HG03095 (cell line): ENCODE measurements around the gene IGSF23.

Source experiments
- ATAC-seq: cut with Tn5 transposase; IDR thresholded peaks from one replicate; pipeline ENCODE4 v1.9.1; 2021; ENCODE audit warnings: moderate library complexity; ENCODE audit not compliant: unreplicated experiment

The IGSF23 gene

GRCh38 chr19:44613295-44614178, at the start of gene IGSF23:
IGSF23 (plus strand) TSS chr19:44613563; CDS start chr19:44613646, 83 bp downstream.
- ATAC-seq, result no peak

GRCh38 chr19:44566984-44567383, 46.4 kb upstream of the IGSF23 start:
- no peak for ATAC-seq

GRCh38 chr19:44567745-44568144, 45.6 kb upstream of the IGSF23 start:
- no peak for ATAC-seq

GRCh38 chr19:44570603-44570983, 42.8 kb upstream of the IGSF23 start:
- ATAC-seq, result no peak

GRCh38 chr19:44570984-44571684, 42.2 kb upstream of the IGSF23 start:
- ATAC-seq, result no peak

- no peak for ATAC-seq
These were observed 41.4 kb upstream of the IGSF23 start for GRCh38 chr19:44571830-44572580.

- no peak for ATAC-seq
These were observed 40.8 kb upstream of the IGSF23 start for GRCh38 chr19:44572581-44572900.

GRCh38 chr19:44573183-44573582, 40.2 kb upstream of the IGSF23 start:
- no peak for ATAC-seq

GRCh38 chr19:44573627-44574026, 39.7 kb upstream of the IGSF23 start:
- no peak for ATAC-seq

GRCh38 chr19:44574186-44574950, 39.0 kb upstream of the IGSF23 start:
- ATAC-seq, result no peak

GRCh38 chr19:44575116-44575700, 38.2 kb upstream of the IGSF23 start:
- ATAC-seq, result no peak

GRCh38 chr19:44576843-44577565, 36.4 kb upstream of the IGSF23 start:
- ATAC-seq, result no peak

- ATAC-seq, result no peak
These were observed 35.8 kb upstream of the IGSF23 start for GRCh38 chr19:44577566-44577874.

GRCh38 chr19:44579663-44580365, 33.5 kb upstream of the IGSF23 start:
- ATAC-seq, result no peak

GRCh38 chr19:44580366-44580895, 32.9 kb upstream of the IGSF23 start:
- ATAC-seq, result no peak

- ATAC-seq, result no peak
These were observed 32.1 kb upstream of the IGSF23 start for GRCh38 chr19:44581288-44581687.

GRCh38 chr19:44582581-44583265, 30.6 kb upstream of the IGSF23 start:
- ATAC-seq, result no peak

GRCh38 chr19:44585371-44586133, 27.8 kb upstream of the IGSF23 start:
- ATAC-seq, result no peak
